WTC11 (cell line): ENCODE data around the gene FRK.

Source experiments
- ARID4B ChIP-seq: sonication (generic); formaldehyde crosslinking; IDR thresholded peaks from 2 replicates; pipeline ENCODE4 v1.8.0; 2023; ENCODE audit warnings: missing genetic modification reagents, mild to moderate bottlenecking, borderline replicate concordance
- CTCF ChIP-seq: fragments of 200-600 bp; IDR thresholded peaks from 2 replicates; pipeline ENCODE4 v1.8.0; 2022; ENCODE audit warnings: antibody characterized with exemption
- ELF4 ChIP-seq: sonication (generic); formaldehyde crosslinking; IDR thresholded peaks from 2 replicates; pipeline ENCODE4 v1.8.1; 2022; ENCODE audit warnings: low read depth, mild to moderate bottlenecking, moderate library complexity, missing genetic modification reagents
- JUN ChIP-seq: sonication (generic); formaldehyde crosslinking; IDR thresholded peaks from 2 replicates; pipeline ENCODE4 v1.8.0; 2023; ENCODE audit warnings: mild to moderate bottlenecking, missing genetic modification reagents
- RELA ChIP-seq: sonication (generic); formaldehyde crosslinking; IDR thresholded peaks from 2 replicates; pipeline ENCODE4 v1.8.1; 2022; ENCODE audit warnings: missing genetic modification reagents, mild to moderate bottlenecking, borderline replicate concordance
- TEAD1 ChIP-seq: sonication (generic); formaldehyde crosslinking; IDR thresholded peaks from 2 replicates; pipeline ENCODE4 v1.8.0; 2022; ENCODE audit warnings: mild to moderate bottlenecking, missing genetic modification reagents
- ZNF121 ChIP-seq: sonication (generic); formaldehyde crosslinking; IDR thresholded peaks from 2 replicates; pipeline ENCODE4 v1.8.0; 2023; ENCODE audit warnings: missing genetic modification reagents
- TF ChIP-seq, protein P1 (sequence below): sonication (generic); formaldehyde crosslinking; conservative IDR thresholded peaks from 2 replicates; pipeline ENCODE4 v1.8.1; 2022; ENCODE audit warnings: mild to moderate bottlenecking, missing genetic modification reagents
- TF ChIP-seq, protein P2 (sequence below): fragments of 250-450 bp; sonication (Bioruptor Pico); IDR thresholded peaks from 2 replicates; pipeline ENCODE4 v1.9.0; 2021; ENCODE audit warnings: mild to moderate bottlenecking

DNA sequence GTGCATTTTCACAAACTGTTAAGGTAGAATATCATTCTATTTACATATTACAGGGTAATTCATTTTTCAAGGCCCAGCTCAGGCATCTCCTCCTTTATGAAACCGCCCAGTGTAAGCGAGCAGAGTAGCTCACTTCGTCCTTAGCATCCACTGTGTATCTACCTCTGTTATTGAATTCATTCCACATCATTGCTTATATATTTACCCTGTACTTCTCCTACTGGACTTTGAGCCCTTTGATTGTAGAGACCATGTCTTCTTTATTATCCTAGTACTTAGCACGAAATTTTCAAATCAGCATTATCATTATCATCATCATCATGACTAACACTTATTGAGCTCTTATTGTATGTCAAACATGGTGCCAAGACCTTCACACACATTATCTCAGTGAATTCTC is 76.7 kb downstream of the FRK start:
- TF ChIP-seq ELF4 (CRISPR knock-in tag) = no peak
- TF ChIP-seq, protein P1, sequence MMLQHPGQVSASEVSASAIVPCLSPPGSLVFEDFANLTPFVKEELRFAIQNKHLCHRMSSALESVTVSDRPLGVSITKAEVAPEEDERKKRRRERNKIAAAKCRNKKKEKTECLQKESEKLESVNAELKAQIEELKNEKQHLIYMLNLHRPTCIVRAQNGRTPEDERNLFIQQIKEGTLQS = no peak
- no peak for TF ChIP-seq TEAD1 (CRISPR knock-in tag)
- TF ChIP-seq, protein P2, sequence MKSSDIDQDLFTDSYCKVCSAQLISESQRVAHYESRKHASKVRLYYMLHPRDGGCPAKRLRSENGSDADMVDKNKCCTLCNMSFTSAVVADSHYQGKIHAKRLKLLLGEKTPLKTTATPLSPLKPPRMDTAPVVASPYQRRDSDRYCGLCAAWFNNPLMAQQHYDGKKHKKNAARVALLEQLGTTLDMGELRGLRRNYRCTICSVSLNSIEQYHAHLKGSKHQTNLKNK (CRISPR knock-in tag) = no peak
- no peak for TF ChIP-seq ARID4B (CRISPR knock-in tag)
- no peak for TF ChIP-seq CTCF
- no peak for TF ChIP-seq RELA (CRISPR knock-in tag)
- TF ChIP-seq ZNF121 (CRISPR knock-in tag) = no peak
- no peak for TF ChIP-seq JUN (CRISPR knock-in tag)
